ENCODE data around the gene FBN1. TPM values are rescaled to one million over a fixed set of nuclear protein-coding genes. Genes with fewer than 3 reads are reported as not detected.

FBN1 gene
- total RNA-seq, 1 donor from 2014 or later, result 164 TPM

DNA sequence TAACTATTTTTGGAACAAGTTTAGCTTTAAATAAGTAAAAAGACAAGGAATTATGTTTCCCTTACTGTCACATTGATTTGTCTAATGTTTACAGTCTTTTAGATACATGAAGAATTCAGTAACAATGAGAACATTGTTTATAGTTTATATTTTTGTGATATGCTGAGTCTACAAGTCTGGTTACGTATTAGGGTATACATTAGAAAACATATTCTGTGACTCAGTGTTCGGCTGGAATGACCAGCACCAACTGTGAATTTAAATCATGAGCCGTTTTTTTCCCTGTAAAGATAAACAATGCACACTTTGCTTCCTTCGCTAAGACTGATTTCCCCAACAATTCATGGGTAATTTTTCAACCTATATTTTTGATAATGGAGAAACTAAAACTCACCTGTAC is 182.8 kb downstream of the FBN1 start:
- peaks cover 40 to 61% of the 10 kb centered on the region in 2 donors for H3K36me3 ChIP-seq
- H3K27me3 ChIP-seq, result no peaks in the 10 kb centered on the region
- no peaks in the 10 kb centered on the region for H3K9me3 ChIP-seq
- TF ChIP-seq, protein P1, sequence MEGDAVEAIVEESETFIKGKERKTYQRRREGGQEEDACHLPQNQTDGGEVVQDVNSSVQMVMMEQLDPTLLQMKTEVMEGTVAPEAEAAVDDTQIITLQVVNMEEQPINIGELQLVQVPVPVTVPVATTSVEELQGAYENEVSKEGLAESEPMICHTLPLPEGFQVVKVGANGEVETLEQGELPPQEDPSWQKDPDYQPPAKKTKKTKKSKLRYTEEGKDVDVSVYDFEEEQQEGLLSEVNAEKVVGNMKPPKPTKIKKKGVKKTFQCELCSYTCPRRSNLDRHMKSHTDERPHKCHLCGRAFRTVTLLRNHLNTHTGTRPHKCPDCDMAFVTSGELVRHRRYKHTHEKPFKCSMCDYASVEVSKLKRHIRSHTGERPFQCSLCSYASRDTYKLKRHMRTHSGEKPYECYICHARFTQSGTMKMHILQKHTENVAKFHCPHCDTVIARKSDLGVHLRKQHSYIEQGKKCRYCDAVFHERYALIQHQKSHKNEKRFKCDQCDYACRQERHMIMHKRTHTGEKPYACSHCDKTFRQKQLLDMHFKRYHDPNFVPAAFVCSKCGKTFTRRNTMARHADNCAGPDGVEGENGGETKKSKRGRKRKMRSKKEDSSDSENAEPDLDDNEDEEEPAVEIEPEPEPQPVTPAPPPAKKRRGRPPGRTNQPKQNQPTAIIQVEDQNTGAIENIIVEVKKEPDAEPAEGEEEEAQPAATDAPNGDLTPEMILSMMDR (IDR thresholded peaks at IDR 0.05), result no peak
- H3K4me3 ChIP-seq, result no peak overlapping the region
- DNase-seq (ENCODE audit: low spot score in 2 of 2), result no peak
- no peak overlapping the region for H3K27ac ChIP-seq
- intact Hi-C loops (cut with DNase I), result no loop called here
- no peaks in the 10 kb centered on the region for H3K4me1 ChIP-seq

DNA sequence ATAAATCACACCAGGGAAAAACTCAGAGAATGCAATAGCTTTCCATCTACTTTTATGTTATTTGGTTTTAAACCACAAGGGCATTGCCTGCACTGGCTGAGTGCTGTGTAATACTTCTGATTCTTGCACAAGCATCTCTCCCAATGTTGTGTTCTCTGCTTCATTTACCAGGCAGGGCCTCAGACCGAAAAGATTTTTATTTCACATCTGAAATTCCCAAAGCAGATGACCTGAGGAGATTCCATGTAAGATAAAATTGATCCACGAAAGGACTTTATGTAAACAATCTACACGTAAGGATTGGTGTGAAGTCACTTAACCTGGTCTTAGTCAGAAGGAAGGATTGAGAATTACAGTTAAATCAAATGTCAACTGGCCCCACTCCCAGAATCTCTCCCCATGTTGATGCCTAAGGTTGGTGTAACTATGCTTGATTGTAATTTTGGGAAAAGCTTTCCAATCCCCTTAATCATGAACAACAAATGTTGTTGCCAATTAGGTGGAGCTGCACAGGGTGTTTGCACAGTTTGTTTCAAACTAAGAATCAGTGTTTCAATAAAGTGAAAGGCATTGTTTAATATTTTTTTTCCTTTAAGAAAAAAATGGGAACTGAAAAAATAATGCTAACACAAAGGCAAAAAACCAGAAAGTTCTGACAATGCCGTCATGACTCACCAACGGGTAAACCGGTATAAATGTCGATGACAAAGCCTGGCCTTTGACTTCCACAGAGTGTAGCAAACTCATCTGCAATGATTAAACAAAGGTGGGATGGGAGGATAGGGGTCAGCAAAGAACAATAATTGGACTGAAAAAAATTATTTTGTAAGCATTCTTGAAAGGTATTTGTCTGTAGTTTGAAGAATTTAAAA is 185.7 kb downstream of the FBN1 start:
- intact Hi-C loops (cut with DNase I), result no loop called here
- Histone ChIP-seq H3K9me3 (no peaks in the 10 kb centered on the region), H3K27me3 (no peaks in the 10 kb centered on the region), H3K27ac (peak overlapping the region; percentile 60 to 63), H3K4me3 (no peak overlapping the region), H3K36me3 (peaks cover 52 to 57% of the 10 kb centered on the region in 2 donors), H3K4me1 (no peaks in the 10 kb centered on the region)
- TF ChIP-seq, protein P1 (IDR thresholded peaks at IDR 0.05), result peak in 1 of 3 experiments; percentile 7
- no peak for DNase-seq (ENCODE audit: low spot score in 2 of 2)

DNA sequence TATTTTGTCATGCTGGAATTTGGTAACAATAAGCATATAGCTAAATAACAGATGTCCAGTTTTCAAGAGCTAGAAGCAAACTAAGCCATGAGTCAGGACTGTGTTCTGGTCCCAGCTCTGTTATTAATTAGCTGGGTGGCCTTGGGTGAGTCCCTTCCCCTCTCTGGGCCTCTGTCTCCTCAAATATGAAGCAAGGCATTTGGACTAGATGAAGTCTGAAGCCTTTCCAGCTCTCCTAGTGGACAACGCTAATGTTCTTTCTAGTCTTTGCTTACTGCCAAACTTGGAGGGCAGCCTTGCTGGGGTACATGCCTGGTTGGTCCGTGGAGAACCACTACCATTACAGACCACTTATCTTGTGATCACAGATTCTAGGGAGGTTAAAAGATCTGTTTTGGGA is 186.6 kb downstream of the FBN1 start:
- intact Hi-C loops (cut with DNase I), result no loop called here
- no peaks in the 10 kb centered on the region for H3K4me1 ChIP-seq
- no peaks in the 10 kb centered on the region for H3K9me3 ChIP-seq
- no peak for DNase-seq (ENCODE audit: low spot score in 2 of 2)
- TF ChIP-seq, protein P1 (IDR thresholded peaks at IDR 0.05), result no peak
- no peak overlapping the region for H3K4me3 ChIP-seq
- no peaks in the 10 kb centered on the region for H3K27me3 ChIP-seq
- peak overlapping the region; percentile 22 to 60 for H3K27ac ChIP-seq
- H3K36me3 ChIP-seq, result peaks cover 50 to 55% of the 10 kb centered on the region in 2 donors

DNA sequence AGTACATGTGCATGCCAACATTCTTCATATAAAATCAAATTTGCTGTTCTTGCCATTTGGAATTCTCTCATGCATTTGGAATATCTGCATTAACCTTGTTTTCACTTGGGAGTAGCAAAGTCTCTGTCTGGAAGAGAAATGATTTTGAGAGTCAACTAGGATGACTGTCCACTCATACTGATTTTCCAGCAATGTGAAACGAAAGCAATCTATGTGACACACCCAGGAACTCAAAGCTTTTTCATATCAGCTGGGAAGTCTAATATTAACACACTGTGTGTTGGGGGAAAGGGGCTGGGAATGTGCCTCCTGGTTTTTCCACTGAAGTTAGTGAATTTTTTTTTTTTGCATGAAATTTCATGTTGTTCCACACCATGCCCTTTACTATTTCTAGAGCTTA is 189.4 kb downstream of the FBN1 start:
- TF ChIP-seq, protein P1 (IDR thresholded peaks at IDR 0.05), result no peak
- H3K27ac ChIP-seq, result no peak overlapping the region

DNA sequence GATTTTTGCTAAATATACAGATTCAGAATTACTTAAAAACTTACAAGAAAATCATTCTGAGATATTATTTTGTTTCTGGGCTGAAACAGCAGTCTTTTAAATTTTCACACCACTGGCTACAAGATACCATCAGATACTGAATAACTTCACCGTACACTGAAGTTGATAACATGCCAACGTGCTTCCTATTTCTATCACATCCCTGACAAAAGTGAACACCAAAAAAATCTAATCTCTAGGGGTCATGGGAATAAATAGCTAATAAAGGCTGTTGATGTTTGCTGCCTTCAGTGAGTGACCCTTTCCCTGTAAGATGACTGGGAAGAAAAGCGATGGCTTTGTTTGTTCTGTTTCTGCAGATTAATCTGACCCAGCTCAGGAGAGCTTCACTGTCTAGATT is 193.8 kb downstream of the FBN1 start:
- Histone ChIP-seq H3K36me3 (peaks cover 54 to 71% of the 10 kb centered on the region in 2 donors), H3K4me1 (peaks cover 0 to 4% of the 10 kb centered on the region in 2 donors), H3K9me3 (no peaks in the 10 kb centered on the region), H3K4me3 (no peak overlapping the region), H3K27ac (no peak overlapping the region), H3K27me3 (no peaks in the 10 kb centered on the region)
- no peak for DNase-seq (ENCODE audit: low spot score in 2 of 2)
- TF ChIP-seq, protein P1 (IDR thresholded peaks at IDR 0.05), result no peak
- intact Hi-C loops (cut with DNase I), result no loop called here

More for the DNA sequence above, 189.4 kb downstream of the FBN1 start:
- no peak for DNase-seq (ENCODE audit: low spot score in 2 of 2)
- intact Hi-C loops (cut with DNase I), result no loop called here
- H3K27me3 ChIP-seq, result no peaks in the 10 kb centered on the region
- no peaks in the 10 kb centered on the region for H3K9me3 ChIP-seq
- no peak overlapping the region for H3K4me3 ChIP-seq
- peaks cover 41 to 48% of the 10 kb centered on the region in 2 donors for H3K36me3 ChIP-seq
- peaks cover 0 to 2% of the 10 kb centered on the region in 2 donors for H3K4me1 ChIP-seq
